GM12873 (cell line): ENCODE results near the gene CSGALNACT2.

Experiments
- TF ChIP-seq, protein P1 (sequence below): IDR thresholded peaks from 2 replicates; pipeline ENCODE4 v1.5.1; 2012; ENCODE audit warnings: low read depth, mild to moderate bottlenecking, moderate library complexity, low read length, control low read depth; ENCODE audit not compliant: insufficient read depth; ENCODE audit errors: missing control alignments

CSGALNACT2 gene

DNA sequence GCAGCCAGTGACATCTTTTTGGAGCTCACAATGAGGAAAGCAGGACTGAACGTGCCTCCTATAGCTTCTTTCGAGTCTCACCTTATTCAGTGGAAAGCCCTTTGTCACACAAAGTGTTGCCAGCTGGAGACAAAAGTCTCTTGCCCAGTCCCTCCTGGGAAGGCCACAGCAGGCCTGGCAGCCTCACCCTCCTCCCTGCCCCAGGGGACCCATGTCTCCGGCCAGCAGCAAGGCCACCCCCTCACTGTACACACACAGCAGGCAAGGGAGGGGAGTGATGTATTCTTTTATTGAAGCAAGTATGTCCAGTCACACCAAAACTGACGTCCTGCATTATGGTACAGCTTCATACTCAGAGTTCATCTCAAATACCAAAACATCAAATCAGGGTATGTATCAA lies 56.0 kb downstream of the CSGALNACT2 start:
- TF ChIP-seq, protein P1, sequence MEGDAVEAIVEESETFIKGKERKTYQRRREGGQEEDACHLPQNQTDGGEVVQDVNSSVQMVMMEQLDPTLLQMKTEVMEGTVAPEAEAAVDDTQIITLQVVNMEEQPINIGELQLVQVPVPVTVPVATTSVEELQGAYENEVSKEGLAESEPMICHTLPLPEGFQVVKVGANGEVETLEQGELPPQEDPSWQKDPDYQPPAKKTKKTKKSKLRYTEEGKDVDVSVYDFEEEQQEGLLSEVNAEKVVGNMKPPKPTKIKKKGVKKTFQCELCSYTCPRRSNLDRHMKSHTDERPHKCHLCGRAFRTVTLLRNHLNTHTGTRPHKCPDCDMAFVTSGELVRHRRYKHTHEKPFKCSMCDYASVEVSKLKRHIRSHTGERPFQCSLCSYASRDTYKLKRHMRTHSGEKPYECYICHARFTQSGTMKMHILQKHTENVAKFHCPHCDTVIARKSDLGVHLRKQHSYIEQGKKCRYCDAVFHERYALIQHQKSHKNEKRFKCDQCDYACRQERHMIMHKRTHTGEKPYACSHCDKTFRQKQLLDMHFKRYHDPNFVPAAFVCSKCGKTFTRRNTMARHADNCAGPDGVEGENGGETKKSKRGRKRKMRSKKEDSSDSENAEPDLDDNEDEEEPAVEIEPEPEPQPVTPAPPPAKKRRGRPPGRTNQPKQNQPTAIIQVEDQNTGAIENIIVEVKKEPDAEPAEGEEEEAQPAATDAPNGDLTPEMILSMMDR, result no peak

DNA sequence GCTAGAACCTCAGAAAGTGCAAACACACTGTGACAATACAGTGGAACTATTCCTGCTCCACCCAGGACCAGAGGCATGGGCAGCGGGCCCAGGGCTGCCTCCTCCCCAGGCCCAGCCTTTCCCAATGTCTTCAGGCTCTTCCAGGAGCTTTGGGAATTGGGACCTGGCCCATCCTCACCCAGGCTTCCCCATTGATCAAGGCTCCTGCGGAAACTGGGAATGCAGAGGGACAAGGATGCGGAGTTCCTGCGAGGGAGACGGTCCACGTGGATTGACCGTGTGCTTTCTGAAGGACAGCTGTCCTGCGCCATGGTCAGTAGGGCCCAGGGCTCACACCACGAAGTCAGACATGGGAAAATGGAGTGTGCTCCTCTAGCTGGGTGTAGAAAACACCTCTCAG lies 56.6 kb downstream of the CSGALNACT2 start:
- TF ChIP-seq, protein P1, result no peak

- TF ChIP-seq, protein P1, result no peak
Observed at GRCh38 chr10:43195557-43195956, 57.3 kb downstream of the CSGALNACT2 start.

DNA sequence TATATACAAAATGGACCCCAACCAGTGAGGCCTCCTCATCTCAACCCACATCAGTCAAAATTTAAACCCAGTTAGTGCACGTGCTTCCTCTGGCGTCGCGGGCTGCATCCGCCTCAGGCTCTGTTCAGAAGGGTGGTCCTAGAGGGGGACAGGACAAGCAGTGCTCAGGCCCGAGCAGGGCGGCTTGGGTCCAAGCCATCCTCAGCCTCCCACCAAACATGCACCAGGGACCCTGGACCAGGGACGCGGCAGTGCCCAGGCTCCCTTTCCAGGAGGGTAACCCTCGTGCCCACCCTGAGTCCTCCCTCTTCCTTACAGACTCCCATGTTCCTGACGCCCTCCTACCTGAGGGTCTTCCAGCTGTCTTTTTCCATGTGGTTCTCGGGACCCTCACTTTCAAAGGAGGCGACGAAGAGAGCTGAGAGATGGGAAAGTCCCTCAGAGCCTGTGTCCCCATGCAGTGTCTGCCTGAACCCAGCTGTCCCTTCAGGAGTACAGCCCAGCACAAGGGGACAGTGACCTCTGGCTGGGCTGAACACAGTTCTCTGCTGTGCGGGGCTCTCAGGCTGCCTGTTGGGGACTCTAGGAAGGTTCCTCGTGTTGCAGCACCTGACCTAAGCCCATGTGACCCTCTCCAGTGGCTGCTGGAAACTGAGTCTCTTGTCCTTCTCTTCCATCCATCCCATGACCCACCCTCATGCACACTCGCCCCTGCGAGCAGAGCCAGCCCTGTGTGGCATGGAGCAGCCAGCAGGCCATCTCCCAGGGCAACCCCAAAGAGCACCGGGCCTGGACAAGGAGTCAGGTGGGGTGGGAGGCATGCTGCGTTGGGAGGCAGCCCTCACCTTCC lies 58.1 kb downstream of the CSGALNACT2 start:
- TF ChIP-seq, protein P1, result no peak

GRCh38 chr10:43196981-43197833 lies 59.0 kb downstream of the CSGALNACT2 start:
- TF ChIP-seq, protein P1, result no peak

GRCh38 chr10:43197834-43198681 lies 59.8 kb downstream of the CSGALNACT2 start:
- TF ChIP-seq, protein P1, result peak; percentile 61

DNA sequence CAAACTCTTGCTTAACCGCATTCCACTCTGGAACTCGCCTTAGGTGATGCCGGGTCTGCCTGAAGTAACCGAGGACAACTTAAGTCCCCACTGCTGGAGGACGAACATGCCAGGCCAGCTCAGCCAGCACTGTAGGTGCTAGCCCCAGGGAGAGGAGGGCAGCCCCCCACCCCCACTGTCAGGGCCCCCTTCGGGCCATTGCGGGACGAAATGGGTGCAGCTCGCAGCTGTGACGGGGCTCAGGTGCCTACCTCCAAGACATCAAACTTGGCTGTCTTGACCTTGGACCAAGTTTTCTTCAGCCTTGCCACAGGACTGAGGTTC lies 60.4 kb downstream of the CSGALNACT2 start:
- TF ChIP-seq, protein P1, result no peak
